Testis (tissue), 3 donors: ENCODE results near the gene CD27. TPM values are rescaled to one million over a fixed set of nuclear protein-coding genes. Genes with fewer than 3 reads are reported as not detected.

ENCODE experiments used
- DNase-seq: peaks from one replicate; pipeline ENCODE4 v3.0.0-alpha.2; 2019
- H3K27ac ChIP-seq, 2 donors: fragments of 200-600 bp; sonication (generic); one replicate each; pipeline ENCODE4 v1.5.1; 2019
- H3K27me3 ChIP-seq: fragments of 200-600 bp; sonication (generic); one replicate; pipeline ENCODE4 v1.5.1; 2019
- H3K36me3 ChIP-seq: fragments of 200-600 bp; sonication (generic); one replicate; pipeline ENCODE4 v1.5.1; 2017; ENCODE audit warnings: low read depth; ENCODE audit errors: missing control alignments
- H3K4me1 ChIP-seq: fragments of 200-600 bp; sonication (generic); one replicate; pipeline ENCODE4 v1.5.1; 2019
- H3K4me3 ChIP-seq, 2 donors: fragments of 200-600 bp; sonication (generic); one replicate each; pipeline ENCODE4 v1.5.1; 2017 to 2019
- H3K9me3 ChIP-seq: fragments of 200-600 bp; sonication (generic); one replicate; pipeline ENCODE4 v1.5.1; 2017
- POLR2A ChIP-seq: fragments of 450-650 bp; IDR thresholded peaks from one replicate; pipeline ENCODE4 v1.6.1; 2017; ENCODE audit warnings: antibody characterized with exemption, mild to moderate bottlenecking, moderate library complexity
- WGBS, 2 donors: methylation state at CpG; one replicate each; pipeline ENCODE4 v1.1.5; 2018; 5-methylcytosine and 5-hydroxymethylcytosine counted together
- intact Hi-C: fragments of 100-400 bp; cut with DNase I; formaldehyde crosslinking; loops from one replicate; pipeline ENCODE4 v1.15.1; 2023; ENCODE audit warnings: low total_unique reads
- polyA plus RNA-seq: library from polyadenylated mRNA; stranded (reverse); fragments of 350-450 nt; fragmentation: Illumina TruSeq; extraction: RNeasy Lipid Tissue Mini Kit (QIAGEN cat#74804); gene quantifications from one replicate; pipeline ENCODE4 v1.2.3, GENCODE V29; 2014; ENCODE audit warnings: low read depth, low replicate concordance; ENCODE audit not compliant: insufficient read depth
- total RNA-seq, 2 donors: library from RNA; depleted of rRNA; stranded (reverse); fragments of >200 nt; gene quantifications; one replicate each; pipeline ENCODE4 v1.2.3, GENCODE V29; 2016
- TF ChIP-seq, protein P1 (sequence below), 3 experiments: fragments of 450-650 bp in 2 of 3; fragments of 200-600 bp in 1 of 3; sonication (generic) in 1 of 3; IDR thresholded peaks; one replicate each; pipeline ENCODE4 v1.5.1; 2016 to 2019; ENCODE audit warnings: antibody characterized with exemption in 3 of 3, mild to moderate bottlenecking in 2 of 3, moderate library complexity in 1 of 3

The CD27 gene
- total and polyA plus RNA-seq, 3 donors from 2014 or later = 0.74 to 3.7 TPM; not detected in 1

DNA sequence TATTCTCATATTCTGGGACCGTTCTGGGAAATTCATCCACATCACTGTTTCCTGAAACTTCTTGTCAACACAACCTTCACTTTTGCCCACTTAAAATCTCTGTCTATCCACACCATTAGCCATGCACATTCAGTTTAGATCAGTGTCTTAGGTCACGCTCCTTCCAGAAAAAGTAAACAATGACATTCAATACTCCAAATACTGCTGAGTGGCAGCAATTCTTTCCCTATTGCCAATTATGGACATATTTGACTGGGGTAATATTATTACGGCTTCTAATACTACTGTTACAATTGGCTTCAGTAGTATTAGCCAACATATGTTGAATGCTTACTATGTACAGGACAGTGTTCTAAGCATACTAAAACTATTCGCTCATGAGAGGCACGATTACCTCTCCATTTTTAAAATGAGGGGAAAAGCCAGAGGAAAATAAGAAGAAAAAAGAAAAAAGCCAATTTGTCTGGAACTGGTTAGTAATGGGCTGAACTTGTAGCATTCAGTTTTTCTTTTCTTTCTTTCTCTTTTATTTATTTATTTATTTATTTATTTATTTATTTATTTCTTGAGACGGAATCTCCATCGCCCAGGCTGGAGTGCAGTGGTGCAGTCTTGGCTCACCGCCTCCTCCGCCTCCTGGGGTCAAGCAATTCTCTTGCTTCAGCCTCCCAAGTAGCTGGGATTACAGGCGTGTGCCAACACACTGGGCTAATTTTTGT is 37.4 kb upstream of the CD27 start:
- intact Hi-C loops = no loop called here
- no peak for DNase-seq
- H3K4me1 ChIP-seq = no peaks in the 10 kb centered on the region
- H3K36me3 ChIP-seq = no peaks in the 10 kb centered on the region
- no peak for TF ChIP-seq POLR2A
- TF ChIP-seq, protein P1, sequence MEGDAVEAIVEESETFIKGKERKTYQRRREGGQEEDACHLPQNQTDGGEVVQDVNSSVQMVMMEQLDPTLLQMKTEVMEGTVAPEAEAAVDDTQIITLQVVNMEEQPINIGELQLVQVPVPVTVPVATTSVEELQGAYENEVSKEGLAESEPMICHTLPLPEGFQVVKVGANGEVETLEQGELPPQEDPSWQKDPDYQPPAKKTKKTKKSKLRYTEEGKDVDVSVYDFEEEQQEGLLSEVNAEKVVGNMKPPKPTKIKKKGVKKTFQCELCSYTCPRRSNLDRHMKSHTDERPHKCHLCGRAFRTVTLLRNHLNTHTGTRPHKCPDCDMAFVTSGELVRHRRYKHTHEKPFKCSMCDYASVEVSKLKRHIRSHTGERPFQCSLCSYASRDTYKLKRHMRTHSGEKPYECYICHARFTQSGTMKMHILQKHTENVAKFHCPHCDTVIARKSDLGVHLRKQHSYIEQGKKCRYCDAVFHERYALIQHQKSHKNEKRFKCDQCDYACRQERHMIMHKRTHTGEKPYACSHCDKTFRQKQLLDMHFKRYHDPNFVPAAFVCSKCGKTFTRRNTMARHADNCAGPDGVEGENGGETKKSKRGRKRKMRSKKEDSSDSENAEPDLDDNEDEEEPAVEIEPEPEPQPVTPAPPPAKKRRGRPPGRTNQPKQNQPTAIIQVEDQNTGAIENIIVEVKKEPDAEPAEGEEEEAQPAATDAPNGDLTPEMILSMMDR (IDR thresholded peaks at IDR 0.05) = no peak
- 90 to 97% methylated on average over 10 of the region's 10 CpGs for WGBS, 2 donors
- no peaks in the 10 kb centered on the region for H3K9me3 ChIP-seq
- no peak overlapping the region for H3K4me3 ChIP-seq
- no peak overlapping the region for H3K27ac ChIP-seq
- no peaks in the 10 kb centered on the region for H3K27me3 ChIP-seq

DNA sequence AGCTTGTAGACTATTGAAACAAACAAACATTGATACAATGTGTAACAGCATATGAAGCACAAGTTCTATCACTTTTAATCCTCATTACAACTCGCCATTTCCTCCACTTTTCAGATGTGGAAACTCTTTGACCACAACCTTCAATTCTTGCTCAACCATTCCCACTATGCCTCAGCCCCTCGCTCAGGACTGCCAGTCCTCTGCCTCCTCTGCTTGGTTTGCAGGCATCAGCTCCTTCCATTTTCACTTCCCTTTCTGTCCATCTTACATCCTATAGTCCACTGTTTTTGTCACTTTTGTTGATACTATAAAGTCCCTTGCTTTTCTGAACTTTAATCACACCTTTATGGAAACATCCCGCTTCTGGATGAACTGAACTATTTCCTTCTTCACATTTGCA is 28.2 kb upstream of the CD27 start:
- no peak overlapping the region for H3K27ac ChIP-seq
- no peaks in the 10 kb centered on the region for H3K27me3 ChIP-seq
- no peaks in the 10 kb centered on the region for H3K9me3 ChIP-seq
- H3K36me3 ChIP-seq = no peaks in the 10 kb centered on the region
- TF ChIP-seq POLR2A = no peak
- TF ChIP-seq, protein P1 (IDR thresholded peaks at IDR 0.05) = no peak
- intact Hi-C loops = no loop called here
- DNase-seq = no peak
- H3K4me3 ChIP-seq = no peak overlapping the region
- peaks cover 6% of the 10 kb centered on the region for H3K4me1 ChIP-seq
- WGBS, 2 donors = 84 to 91% methylated on average over 3 of the region's 3 CpGs

DNA sequence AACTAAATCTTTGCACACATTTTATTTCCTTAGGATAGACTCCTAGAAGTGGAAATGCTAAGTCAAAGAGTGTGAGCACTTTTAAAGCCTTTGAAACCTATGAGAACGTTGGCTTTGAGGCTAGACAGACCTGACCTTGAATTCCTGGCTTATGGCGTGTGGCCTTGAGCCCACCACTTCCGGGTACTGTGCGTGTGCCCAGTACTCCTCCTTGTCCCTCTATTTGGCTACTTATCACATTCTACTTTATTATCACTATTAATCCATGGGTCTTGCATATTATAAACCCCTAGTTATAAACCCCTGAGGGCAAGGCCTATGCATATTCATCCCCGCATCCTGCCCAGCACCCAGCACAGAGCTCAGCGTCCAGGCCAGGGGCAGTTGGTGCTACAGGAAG is 26.0 kb upstream of the CD27 start:
- intact Hi-C loops = no loop called here
- Histone ChIP-seq H3K4me1 (peaks cover 9% of the 10 kb centered on the region), H3K36me3 (no peaks in the 10 kb centered on the region), H3K27ac (peak overlapping the region in 1 of 2 donors; percentile 30), H3K27me3 (no peaks in the 10 kb centered on the region), H3K9me3 (no peaks in the 10 kb centered on the region), H3K4me3 (no peak overlapping the region)
- WGBS, 2 donors = 34 to 50% methylated on average over 6 of the region's 6 CpGs
- no peak for DNase-seq
- TF ChIP-seq, protein P1 (IDR thresholded peaks at IDR 0.05) = no peak

DNA sequence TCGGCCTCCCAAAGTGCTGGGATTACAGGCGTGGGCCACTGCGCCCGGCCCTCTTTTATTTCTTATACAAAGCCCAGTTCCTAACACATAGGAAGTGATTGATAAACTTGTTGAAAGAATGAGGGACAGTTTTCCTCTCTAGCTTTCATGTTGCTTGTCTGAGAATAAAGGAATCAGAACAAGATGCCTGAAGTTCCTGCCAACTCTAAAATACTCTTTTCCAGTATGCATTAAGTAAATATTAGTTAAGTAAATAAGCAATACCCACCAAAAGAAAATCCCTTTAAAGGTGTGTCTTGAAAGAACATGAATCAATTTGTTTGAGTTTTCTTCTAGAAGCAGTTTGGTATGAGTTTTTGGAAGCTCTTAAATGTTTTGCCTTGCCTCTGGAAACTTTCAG is 24.4 kb upstream of the CD27 start:
- intact Hi-C loops = no loop called here
- no peak overlapping the region for H3K27ac ChIP-seq
- TF ChIP-seq POLR2A = no peak
- TF ChIP-seq, protein P1 (IDR thresholded peaks at IDR 0.05) = no peak

More for the DNA sequence above, 24.4 kb upstream of the CD27 start:
- Histone ChIP-seq H3K4me1 (peaks cover 11% of the 10 kb centered on the region), H3K36me3 (no peaks in the 10 kb centered on the region), H3K4me3 (no peak overlapping the region), H3K9me3 (no peaks in the 10 kb centered on the region), H3K27me3 (no peaks in the 10 kb centered on the region)
- 73% methylated on average over 4 of the region's 4 CpGs for WGBS, 2 donors
- no peak for DNase-seq
